SK-N-SH treated with all-trans-retinoic acid at 6 μM for 48 hours (cell line): ENCODE results near the gene ZW10.
A peak's percentile ranks its signal among the peaks of the same experiment; 100 is the strongest.

Source experiments
- ATAC-seq: fragments of 200-7000 bp; cut with Tn5 transposase; 3 replicates; pipeline ENCODE4 v1.9.1; 2020; ENCODE audit warnings: mild to moderate bottlenecking, moderate library complexity
- ARNTL ChIP-seq: fragments of 450-650 bp; formaldehyde crosslinking; IDR thresholded peaks from 2 replicates; pipeline ENCODE4 v1.5.0; 2020; ENCODE audit warnings: low read depth, mild to moderate bottlenecking, moderate library complexity, borderline replicate concordance
- BACH2 ChIP-seq: fragments of 250-450 bp; sonication (Bioruptor Pico); IDR thresholded peaks from 2 replicates; pipeline ENCODE4 v1.9.0; 2021; ENCODE audit warnings: mild to moderate bottlenecking, borderline replicate concordance
- CSDC2 ChIP-seq: fragments of 250-450 bp; sonication (Bioruptor Pico); IDR thresholded peaks from 2 replicates; pipeline ENCODE4 v1.5.0; 2020; ENCODE audit warnings: mild to moderate bottlenecking, moderate library complexity
- ESRRG ChIP-seq: fragments of 250-450 bp; sonication (Bioruptor Pico); IDR thresholded peaks from 2 replicates; pipeline ENCODE4 v1.6.1; 2021; ENCODE audit warnings: mild to moderate bottlenecking
- GLIS3 ChIP-seq: fragments of 250-450 bp; sonication (Bioruptor Pico); IDR thresholded peaks from 2 replicates; pipeline ENCODE4 v1.5.0; 2020; ENCODE audit warnings: mild to moderate bottlenecking, moderate library complexity
- ISL1 ChIP-seq: fragments of 250-450 bp; sonication (Bioruptor Pico); IDR thresholded peaks from 2 replicates; pipeline ENCODE4 v2.1.2; 2022; ENCODE audit warnings: mild to moderate bottlenecking, moderate library complexity
- PPARA ChIP-seq: fragments of 250-450 bp; sonication (Bioruptor Pico); IDR thresholded peaks from 2 replicates; pipeline ENCODE4 v1.5.0; 2020; ENCODE audit warnings: mild to moderate bottlenecking, borderline replicate concordance
- SNAI2 ChIP-seq: fragments of 250-450 bp; sonication (Bioruptor Pico); IDR thresholded peaks from 2 replicates; pipeline ENCODE4 v1.5.0; 2020; ENCODE audit warnings: mild to moderate bottlenecking, moderate library complexity
- TCF4 ChIP-seq: fragments of 250-450 bp; sonication (Bioruptor Pico); IDR thresholded peaks from 2 replicates; pipeline ENCODE4 v1.8.0; 2021; ENCODE audit warnings: mild to moderate bottlenecking, moderate library complexity, borderline replicate concordance
- TOX ChIP-seq: fragments of 250-450 bp; sonication (Bioruptor Pico); IDR thresholded peaks from 2 replicates; pipeline ENCODE4 v1.8.0; 2021; ENCODE audit warnings: mild to moderate bottlenecking, moderate library complexity, borderline replicate concordance
- ZC3H10 ChIP-seq: fragments of 250-450 bp; sonication (Bioruptor Pico); IDR thresholded peaks from 2 replicates; pipeline ENCODE4 v1.5.1; 2021; ENCODE audit warnings: mild to moderate bottlenecking, moderate library complexity
- ZFP3 ChIP-seq: fragments of 250-450 bp; sonication (Bioruptor Pico); IDR thresholded peaks from 2 replicates; pipeline ENCODE4 v1.5.0; 2020; ENCODE audit warnings: mild to moderate bottlenecking, moderate library complexity
- ZNF565 ChIP-seq: fragments of 450-650 bp; formaldehyde crosslinking; conservative IDR thresholded peaks from 2 replicates; pipeline ENCODE4 v1.5.0; 2020; ENCODE audit warnings: low read depth, mild to moderate bottlenecking, moderate library complexity
- ZNF70 ChIP-seq: fragments of 450-650 bp; formaldehyde crosslinking; IDR thresholded peaks from 2 replicates; pipeline ENCODE4 v1.5.0; 2020; ENCODE audit warnings: mild to moderate bottlenecking, moderate library complexity
- ZNF8 ChIP-seq: fragments of 450-650 bp; formaldehyde crosslinking; IDR thresholded peaks from 2 replicates; pipeline ENCODE4 v1.5.0; 2020; ENCODE audit warnings: mild to moderate bottlenecking, moderate library complexity
- TF ChIP-seq, protein P1 (sequence below): fragments of 250-450 bp; sonication (Bioruptor Pico); IDR thresholded peaks from 2 replicates; pipeline ENCODE4 v1.5.1; 2021; ENCODE audit warnings: mild to moderate bottlenecking, moderate library complexity
- TF ChIP-seq, protein P2 (sequence below): fragments of 250-450 bp; sonication (Bioruptor Pico); IDR thresholded peaks from 2 replicates; pipeline ENCODE4 v1.5.0; 2020; ENCODE audit warnings: mild to moderate bottlenecking, moderate library complexity
- TF ChIP-seq, protein P3 (sequence below): fragments of 250-450 bp; sonication (Bioruptor Pico); IDR thresholded peaks from 2 replicates; pipeline ENCODE4 v1.8.0; 2020; ENCODE audit warnings: mild to moderate bottlenecking, moderate library complexity, borderline replicate concordance

ZW10 gene, protein sequence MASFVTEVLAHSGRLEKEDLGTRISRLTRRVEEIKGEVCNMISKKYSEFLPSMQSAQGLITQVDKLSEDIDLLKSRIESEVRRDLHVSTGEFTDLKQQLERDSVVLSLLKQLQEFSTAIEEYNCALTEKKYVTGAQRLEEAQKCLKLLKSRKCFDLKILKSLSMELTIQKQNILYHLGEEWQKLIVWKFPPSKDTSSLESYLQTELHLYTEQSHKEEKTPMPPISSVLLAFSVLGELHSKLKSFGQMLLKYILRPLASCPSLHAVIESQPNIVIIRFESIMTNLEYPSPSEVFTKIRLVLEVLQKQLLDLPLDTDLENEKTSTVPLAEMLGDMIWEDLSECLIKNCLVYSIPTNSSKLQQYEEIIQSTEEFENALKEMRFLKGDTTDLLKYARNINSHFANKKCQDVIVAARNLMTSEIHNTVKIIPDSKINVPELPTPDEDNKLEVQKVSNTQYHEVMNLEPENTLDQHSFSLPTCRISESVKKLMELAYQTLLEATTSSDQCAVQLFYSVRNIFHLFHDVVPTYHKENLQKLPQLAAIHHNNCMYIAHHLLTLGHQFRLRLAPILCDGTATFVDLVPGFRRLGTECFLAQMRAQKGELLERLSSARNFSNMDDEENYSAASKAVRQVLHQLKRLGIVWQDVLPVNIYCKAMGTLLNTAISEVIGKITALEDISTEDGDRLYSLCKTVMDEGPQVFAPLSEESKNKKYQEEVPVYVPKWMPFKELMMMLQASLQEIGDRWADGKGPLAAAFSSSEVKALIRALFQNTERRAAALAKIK

DNA sequence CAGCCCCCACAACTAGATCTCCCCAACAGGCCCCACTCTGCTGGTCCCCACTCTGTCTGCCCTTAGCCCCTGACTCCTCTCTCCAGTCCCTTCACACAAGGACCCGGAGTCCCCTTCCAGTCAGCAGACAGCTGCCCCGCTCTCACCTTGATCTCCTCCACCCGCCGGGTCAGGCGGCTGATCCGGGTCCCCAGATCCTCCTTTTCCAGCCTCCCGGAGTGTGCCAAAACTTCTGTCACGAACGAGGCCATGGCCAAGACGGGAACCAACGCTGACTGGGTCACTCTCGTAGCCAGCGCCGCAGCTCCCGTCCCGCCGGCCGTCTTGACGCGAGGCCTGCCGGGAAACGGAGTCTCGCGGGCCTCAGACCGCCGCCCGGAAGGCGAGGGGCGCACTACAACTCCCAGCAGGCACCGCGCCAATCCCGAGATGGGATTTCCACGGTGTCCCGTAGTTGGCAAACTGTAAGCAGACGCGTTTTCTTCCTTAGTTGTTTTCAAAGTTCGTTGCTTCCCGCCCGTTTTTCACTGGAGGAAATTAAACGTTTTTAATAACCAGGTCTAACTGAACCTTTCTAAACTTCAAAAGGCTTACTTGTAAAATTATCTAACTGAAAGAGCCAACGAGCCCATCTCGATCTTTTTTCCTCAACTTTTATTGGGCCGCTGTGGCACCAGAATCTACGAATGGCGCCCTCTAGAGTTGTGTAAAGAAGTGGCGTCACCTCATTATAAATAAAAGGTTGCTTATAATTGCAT is at the start of gene ZW10:
TSS of gene ZW10 (minus strand) at position 277 of the 758 bp plus-strand sequence. CDS start at position 251, 26 bp downstream.
- TF ChIP-seq ZC3H10 (CRISPR knock-in tag) (no peak), PPARA (CRISPR knock-in tag) (no peak), TCF4 (no peak)
- peak; percentile 99 for ATAC-seq

DNA sequence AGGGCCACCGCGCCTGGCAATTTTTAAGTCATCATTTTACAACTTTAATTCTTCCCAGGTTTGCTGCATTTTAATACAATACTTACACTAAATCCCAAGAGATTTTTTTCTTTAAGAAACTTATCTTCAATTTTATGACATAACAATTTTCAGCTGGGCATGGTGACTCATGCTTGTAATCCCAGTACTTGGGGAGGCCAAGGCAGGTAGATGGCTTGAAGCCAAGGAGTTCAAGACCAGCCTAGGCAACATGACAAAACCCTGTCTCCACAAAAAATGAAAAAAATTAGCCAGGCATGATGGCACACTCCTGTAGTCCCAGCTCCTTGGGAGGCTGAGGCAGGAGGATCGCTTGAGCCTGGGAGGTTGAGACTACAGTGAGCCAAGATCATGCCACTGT is 44.9 kb upstream of the ZW10 start:
- TF ChIP-seq ZNF565 (CRISPR knock-in tag) (no peak), ESRRG (CRISPR knock-in tag) (no peak), ZNF8 (no peak), TCF4 (no peak), ZFP3 (CRISPR knock-in tag) (no peak), ARNTL (CRISPR knock-in tag) (no peak), BACH2 (CRISPR knock-in tag) (no peak), GLIS3 (CRISPR knock-in tag) (no peak), CSDC2 (CRISPR knock-in tag) (no peak), SNAI2 (CRISPR knock-in tag) (no peak)
- TF ChIP-seq, protein P1, sequence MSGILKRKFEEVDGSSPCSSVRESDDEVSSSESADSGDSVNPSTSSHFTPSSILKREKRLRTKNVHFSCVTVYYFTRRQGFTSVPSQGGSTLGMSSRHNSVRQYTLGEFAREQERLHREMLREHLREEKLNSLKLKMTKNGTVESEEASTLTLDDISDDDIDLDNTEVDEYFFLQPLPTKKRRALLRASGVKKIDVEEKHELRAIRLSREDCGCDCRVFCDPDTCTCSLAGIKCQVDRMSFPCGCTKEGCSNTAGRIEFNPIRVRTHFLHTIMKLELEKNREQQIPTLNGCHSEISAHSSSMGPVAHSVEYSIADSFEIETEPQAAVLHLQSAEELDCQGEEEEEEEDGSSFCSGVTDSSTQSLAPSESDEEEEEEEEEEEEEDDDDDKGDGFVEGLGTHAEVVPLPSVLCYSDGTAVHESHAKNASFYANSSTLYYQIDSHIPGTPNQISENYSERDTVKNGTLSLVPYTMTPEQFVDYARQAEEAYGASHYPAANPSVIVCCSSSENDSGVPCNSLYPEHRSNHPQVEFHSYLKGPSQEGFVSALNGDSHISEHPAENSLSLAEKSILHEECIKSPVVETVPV (CRISPR knock-in tag), result no peak
- TF ChIP-seq, protein P2, sequence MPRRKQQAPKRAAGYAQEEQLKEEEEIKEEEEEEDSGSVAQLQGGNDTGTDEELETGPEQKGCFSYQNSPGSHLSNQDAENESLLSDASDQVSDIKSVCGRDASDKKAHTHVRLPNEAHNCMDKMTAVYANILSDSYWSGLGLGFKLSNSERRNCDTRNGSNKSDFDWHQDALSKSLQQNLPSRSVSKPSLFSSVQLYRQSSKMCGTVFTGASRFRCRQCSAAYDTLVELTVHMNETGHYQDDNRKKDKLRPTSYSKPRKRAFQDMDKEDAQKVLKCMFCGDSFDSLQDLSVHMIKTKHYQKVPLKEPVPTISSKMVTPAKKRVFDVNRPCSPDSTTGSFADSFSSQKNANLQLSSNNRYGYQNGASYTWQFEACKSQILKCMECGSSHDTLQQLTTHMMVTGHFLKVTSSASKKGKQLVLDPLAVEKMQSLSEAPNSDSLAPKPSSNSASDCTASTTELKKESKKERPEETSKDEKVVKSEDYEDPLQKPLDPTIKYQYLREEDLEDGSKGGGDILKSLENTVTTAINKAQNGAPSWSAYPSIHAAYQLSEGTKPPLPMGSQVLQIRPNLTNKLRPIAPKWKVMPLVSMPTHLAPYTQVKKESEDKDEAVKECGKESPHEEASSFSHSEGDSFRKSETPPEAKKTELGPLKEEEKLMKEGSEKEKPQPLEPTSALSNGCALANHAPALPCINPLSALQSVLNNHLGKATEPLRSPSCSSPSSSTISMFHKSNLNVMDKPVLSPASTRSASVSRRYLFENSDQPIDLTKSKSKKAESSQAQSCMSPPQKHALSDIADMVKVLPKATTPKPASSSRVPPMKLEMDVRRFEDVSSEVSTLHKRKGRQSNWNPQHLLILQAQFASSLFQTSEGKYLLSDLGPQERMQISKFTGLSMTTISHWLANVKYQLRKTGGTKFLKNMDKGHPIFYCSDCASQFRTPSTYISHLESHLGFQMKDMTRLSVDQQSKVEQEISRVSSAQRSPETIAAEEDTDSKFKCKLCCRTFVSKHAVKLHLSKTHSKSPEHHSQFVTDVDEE (CRISPR knock-in tag), result no peak
- TF ChIP-seq, protein P3, sequence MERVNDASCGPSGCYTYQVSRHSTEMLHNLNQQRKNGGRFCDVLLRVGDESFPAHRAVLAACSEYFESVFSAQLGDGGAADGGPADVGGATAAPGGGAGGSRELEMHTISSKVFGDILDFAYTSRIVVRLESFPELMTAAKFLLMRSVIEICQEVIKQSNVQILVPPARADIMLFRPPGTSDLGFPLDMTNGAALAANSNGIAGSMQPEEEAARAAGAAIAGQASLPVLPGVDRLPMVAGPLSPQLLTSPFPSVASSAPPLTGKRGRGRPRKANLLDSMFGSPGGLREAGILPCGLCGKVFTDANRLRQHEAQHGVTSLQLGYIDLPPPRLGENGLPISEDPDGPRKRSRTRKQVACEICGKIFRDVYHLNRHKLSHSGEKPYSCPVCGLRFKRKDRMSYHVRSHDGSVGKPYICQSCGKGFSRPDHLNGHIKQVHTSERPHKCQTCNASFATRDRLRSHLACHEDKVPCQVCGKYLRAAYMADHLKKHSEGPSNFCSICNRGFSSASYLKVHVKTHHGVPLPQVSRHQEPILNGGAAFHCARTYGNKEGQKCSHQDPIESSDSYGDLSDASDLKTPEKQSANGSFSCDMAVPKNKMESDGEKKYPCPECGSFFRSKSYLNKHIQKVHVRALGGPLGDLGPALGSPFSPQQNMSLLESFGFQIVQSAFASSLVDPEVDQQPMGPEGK (CRISPR knock-in tag), result no peak
- TF ChIP-seq, all 23 proteins: peak for 0
- ATAC-seq, result no peak

DNA sequence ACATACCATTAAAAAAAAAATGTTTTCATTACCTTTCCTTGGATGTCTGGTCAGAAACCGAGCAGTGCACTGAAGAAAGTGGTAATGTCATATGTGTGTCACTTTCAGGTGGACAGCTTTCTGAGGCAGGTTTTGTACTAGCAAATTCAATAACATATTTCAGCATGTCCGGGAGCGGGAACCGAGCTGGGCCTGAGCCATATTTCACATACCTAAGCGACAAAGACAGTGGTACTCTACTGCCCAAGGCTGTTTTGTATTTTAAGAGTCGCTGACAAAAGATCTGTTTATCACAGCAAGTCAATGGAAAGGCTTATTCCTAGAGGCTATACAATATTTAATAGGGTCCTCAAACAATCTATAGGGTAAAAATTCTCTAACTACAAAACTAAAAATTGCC is 44.1 kb upstream of the ZW10 start:
- TF ChIP-seq, protein P2 (CRISPR knock-in tag), result no peak
- TF ChIP-seq ISL1 (CRISPR knock-in tag) (no peak), TCF4 (no peak), ZNF70 (CRISPR knock-in tag) (no peak), BACH2 (CRISPR knock-in tag) (no peak), TOX (CRISPR knock-in tag) (no peak), ZC3H10 (CRISPR knock-in tag) (no peak)
- TF ChIP-seq, all 23 proteins: peak for 0
- no peak for ATAC-seq
